SH-SY5Y (cell line): ENCODE results near the gene SMIM5.

Experiments used
- GATA2 ChIP-seq: IDR thresholded peaks from 2 replicates; pipeline ENCODE4 v1.6.1; 2011; ENCODE audit warnings: mild to moderate bottlenecking, low read depth, low read length
- GATA3 ChIP-seq: IDR thresholded peaks from 2 replicates; pipeline ENCODE4 v1.6.1; 2011; ENCODE audit warnings: low read depth, mild to moderate bottlenecking, low read length, moderate library complexity

DNA sequence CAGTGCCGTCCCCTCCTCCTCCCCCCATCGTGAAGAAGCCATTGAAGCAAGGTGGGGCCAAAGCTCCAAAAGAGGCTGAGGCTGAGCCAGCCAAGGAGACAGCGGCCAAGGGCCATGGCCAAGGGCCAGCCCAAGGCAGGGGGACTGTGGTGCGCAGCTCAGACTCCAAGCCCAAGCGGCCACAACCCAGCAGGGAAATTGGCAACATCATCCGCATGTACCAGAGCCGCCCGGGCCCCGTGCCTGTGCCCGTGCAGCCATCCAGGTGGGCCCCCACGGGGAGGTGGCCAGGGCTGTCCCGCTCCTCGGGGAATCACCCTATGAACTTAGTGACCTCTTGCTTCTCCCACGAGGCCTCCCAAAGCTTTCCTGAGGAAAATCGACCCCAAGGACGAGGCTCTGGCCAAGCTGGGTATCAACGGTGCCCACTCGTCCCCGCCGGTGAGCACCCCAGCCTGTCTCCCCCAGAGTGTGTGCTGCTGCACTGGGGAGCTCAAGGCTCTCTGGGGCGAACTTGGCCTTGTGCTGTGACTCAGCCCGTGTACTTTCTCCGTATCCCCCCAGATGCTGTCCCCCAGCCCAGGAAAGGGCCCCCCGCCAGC is 16.6 kb upstream of the SMIM5 start:
- no peak for TF ChIP-seq GATA2
- TF ChIP-seq GATA3 = no peak
